BE2C (cell line): ENCODE data around the gene EIF4G1.
A peak's percentile ranks its signal among the peaks of the same experiment; 100 is the strongest.

Experiments used
- DNase-seq: peaks from one replicate; pipeline ENCODE4 v3.0.0-alpha.2; 2020
- H3K27me3 ChIP-seq: fragments of 250-450 bp; sonication (Bioruptor Pico); 2 replicates; pipeline ENCODE4 v1.5.1; 2020; ENCODE audit warnings: mild to moderate bottlenecking
- H3K36me3 ChIP-seq: fragments of 250-450 bp; sonication (Bioruptor Pico); 2 replicates; pipeline ENCODE4 v1.5.1; 2020; ENCODE audit warnings: mild to moderate bottlenecking
- H3K4me1 ChIP-seq: fragments of 250-450 bp; sonication (Bioruptor Pico); 2 replicates; pipeline ENCODE4 v1.5.1; 2020
- H3K4me3 ChIP-seq: 2 replicates; pipeline ENCODE4 v1.5.1; 2011; ENCODE audit warnings: low read depth, low read length
- H3K9me3 ChIP-seq: fragments of 250-450 bp; sonication (Bioruptor Pico); 2 replicates; pipeline ENCODE4 v1.5.1; 2020
- TF ChIP-seq, protein P1 (sequence below): IDR thresholded peaks from 2 replicates; pipeline ENCODE4 v1.5.1; 2012; ENCODE audit warnings: mild to moderate bottlenecking, low read depth, low read length

Gene EIF4G1

GRCh38 chr3:184358921-184359350 is 44.5 kb downstream of the EIF4G1 start:
- Histone ChIP-seq H3K9me3 (no peaks in the 10 kb centered on the region), H3K27me3 (no peaks in the 10 kb centered on the region), H3K4me1 (no peaks in the 10 kb centered on the region), H3K4me3 (no peak overlapping the region), H3K36me3 (no peaks in the 10 kb centered on the region)
- no peak for DNase-seq
- TF ChIP-seq, protein P1, sequence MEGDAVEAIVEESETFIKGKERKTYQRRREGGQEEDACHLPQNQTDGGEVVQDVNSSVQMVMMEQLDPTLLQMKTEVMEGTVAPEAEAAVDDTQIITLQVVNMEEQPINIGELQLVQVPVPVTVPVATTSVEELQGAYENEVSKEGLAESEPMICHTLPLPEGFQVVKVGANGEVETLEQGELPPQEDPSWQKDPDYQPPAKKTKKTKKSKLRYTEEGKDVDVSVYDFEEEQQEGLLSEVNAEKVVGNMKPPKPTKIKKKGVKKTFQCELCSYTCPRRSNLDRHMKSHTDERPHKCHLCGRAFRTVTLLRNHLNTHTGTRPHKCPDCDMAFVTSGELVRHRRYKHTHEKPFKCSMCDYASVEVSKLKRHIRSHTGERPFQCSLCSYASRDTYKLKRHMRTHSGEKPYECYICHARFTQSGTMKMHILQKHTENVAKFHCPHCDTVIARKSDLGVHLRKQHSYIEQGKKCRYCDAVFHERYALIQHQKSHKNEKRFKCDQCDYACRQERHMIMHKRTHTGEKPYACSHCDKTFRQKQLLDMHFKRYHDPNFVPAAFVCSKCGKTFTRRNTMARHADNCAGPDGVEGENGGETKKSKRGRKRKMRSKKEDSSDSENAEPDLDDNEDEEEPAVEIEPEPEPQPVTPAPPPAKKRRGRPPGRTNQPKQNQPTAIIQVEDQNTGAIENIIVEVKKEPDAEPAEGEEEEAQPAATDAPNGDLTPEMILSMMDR: no peak

- H3K36me3 ChIP-seq: peaks cover 2% of the 10 kb centered on the region
- DNase-seq: no peak
- TF ChIP-seq, protein P1: no peak
- no peak overlapping the region for H3K4me3 ChIP-seq
- H3K27me3 ChIP-seq: no peaks in the 10 kb centered on the region
- H3K9me3 ChIP-seq: no peaks in the 10 kb centered on the region
- no peaks in the 10 kb centered on the region for H3K4me1 ChIP-seq
These were observed 45.2 kb downstream of the EIF4G1 start for GRCh38 chr3:184359610-184360009.

GRCh38 chr3:184360070-184360928 is 45.9 kb downstream of the EIF4G1 start:
- no peak for DNase-seq

GRCh38 chr3:184360929-184361531 is 46.6 kb downstream of the EIF4G1 start:
- no peaks in the 10 kb centered on the region for H3K4me1 ChIP-seq
- no peaks in the 10 kb centered on the region for H3K9me3 ChIP-seq
- DNase-seq: no peak
- no peaks in the 10 kb centered on the region for H3K27me3 ChIP-seq
- TF ChIP-seq, protein P1: no peak
- H3K36me3 ChIP-seq: peaks cover 10% of the 10 kb centered on the region
- H3K4me3 ChIP-seq: peak overlapping the region; percentile 86

More at GRCh38 chr3:184360070-184360928, 45.9 kb downstream of the EIF4G1 start:
- TF ChIP-seq, protein P1: no peak
- peak overlapping the region; percentile 86 for H3K4me3 ChIP-seq
- H3K27me3 ChIP-seq: no peaks in the 10 kb centered on the region
- no peaks in the 10 kb centered on the region for H3K9me3 ChIP-seq
- H3K4me1 ChIP-seq: no peaks in the 10 kb centered on the region
- H3K36me3 ChIP-seq: peaks cover 9% of the 10 kb centered on the region

- DNase-seq: peak; percentile 81
- H3K9me3 ChIP-seq: no peaks in the 10 kb centered on the region
- TF ChIP-seq, protein P1: no peak
- no peaks in the 10 kb centered on the region for H3K27me3 ChIP-seq
- peaks cover 13% of the 10 kb centered on the region for H3K36me3 ChIP-seq
- H3K4me1 ChIP-seq: no peaks in the 10 kb centered on the region
- peak within 1 kb of the TSS; percentile 86 for H3K4me3 ChIP-seq
These were observed 47.1 kb downstream of the EIF4G1 start, which contains the start of the genes CLCN2 and POLR2H for GRCh38 chr3:184361532-184361931. Gene CLCN2, minus strand, starts transcription at chr3:184361605. Its CDS starts 126 bp downstream, at chr3:184361479. Gene POLR2H, plus strand, starts transcription at chr3:184361710. Its CDS starts 1,783 bp downstream, at chr3:184363493.
